Esophagus squamous epithelium (tissue), 4 donors: Measurements from ENCODE around the gene QPRT.

ENCODE experiments used
- POLR2A ChIP-seq, 4 donors: fragments of 450-650 bp; IDR thresholded peaks; one replicate each; pipeline ENCODE4 v1.6.1; 2017; ENCODE audit warnings: antibody characterized with exemption in 4 of 4, mild to moderate bottlenecking in 4 of 4, moderate library complexity in 3 of 4
- TF ChIP-seq, protein P1 (sequence below), 6 experiments: fragments of 450-650 bp in 4 of 6; fragments of 200-600 bp in 2 of 6; sonication (generic) in 2 of 6; IDR thresholded peaks; one replicate each; pipeline ENCODE4 v1.5.1; 2016 to 2019; ENCODE audit warnings: antibody characterized with exemption in 6 of 6, mild to moderate bottlenecking in 4 of 6, moderate library complexity in 4 of 6

DNA sequence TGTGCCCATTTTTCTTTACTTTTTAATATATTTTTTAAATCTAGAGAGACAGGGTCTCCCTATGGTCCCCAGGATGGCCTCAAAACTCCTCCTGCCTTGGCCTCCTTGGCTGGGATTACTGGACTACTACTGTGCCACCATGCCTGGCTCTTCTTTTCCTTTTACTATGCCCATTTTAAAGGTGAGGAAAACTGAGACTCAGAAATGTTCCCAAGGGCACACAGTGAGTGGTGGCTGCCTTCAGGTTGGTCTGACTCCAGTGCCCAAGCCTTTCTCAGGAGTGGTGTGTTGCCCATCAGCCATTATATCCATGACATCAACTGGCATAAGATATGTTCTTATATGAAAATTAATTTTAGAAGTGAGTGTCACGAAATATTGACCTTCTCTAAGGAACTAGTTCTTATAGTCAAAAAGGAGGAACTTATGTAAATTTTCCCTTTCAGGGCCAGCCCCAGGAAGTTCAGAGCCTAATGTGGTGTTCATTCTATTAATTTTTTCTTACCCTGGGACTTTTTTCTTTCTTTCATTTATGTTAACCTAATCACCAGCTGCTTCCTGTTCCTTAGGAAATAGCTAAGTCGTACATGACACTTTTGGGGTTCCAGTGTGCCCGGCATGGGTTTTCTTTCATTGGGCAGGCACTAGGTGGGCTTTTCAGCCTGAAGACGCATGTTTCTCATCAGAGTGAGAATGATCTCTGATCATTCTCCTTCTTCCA lies 33.8 kb upstream of the QPRT start:
- TF ChIP-seq, protein P1, sequence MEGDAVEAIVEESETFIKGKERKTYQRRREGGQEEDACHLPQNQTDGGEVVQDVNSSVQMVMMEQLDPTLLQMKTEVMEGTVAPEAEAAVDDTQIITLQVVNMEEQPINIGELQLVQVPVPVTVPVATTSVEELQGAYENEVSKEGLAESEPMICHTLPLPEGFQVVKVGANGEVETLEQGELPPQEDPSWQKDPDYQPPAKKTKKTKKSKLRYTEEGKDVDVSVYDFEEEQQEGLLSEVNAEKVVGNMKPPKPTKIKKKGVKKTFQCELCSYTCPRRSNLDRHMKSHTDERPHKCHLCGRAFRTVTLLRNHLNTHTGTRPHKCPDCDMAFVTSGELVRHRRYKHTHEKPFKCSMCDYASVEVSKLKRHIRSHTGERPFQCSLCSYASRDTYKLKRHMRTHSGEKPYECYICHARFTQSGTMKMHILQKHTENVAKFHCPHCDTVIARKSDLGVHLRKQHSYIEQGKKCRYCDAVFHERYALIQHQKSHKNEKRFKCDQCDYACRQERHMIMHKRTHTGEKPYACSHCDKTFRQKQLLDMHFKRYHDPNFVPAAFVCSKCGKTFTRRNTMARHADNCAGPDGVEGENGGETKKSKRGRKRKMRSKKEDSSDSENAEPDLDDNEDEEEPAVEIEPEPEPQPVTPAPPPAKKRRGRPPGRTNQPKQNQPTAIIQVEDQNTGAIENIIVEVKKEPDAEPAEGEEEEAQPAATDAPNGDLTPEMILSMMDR (IDR thresholded peaks at IDR 0.05), result no peak
- no peak for TF ChIP-seq POLR2A (IDR thresholded peaks at IDR 0.05)
